ENCODE data around the gene BCL6B. TPM values are rescaled to one million over a fixed set of nuclear protein-coding genes. Genes with fewer than 3 reads are reported as not detected.

Gene BCL6B
- total and polyA plus RNA-seq, 2 experiments from 2014 or later = 3.3 to 4.5 TPM

DNA sequence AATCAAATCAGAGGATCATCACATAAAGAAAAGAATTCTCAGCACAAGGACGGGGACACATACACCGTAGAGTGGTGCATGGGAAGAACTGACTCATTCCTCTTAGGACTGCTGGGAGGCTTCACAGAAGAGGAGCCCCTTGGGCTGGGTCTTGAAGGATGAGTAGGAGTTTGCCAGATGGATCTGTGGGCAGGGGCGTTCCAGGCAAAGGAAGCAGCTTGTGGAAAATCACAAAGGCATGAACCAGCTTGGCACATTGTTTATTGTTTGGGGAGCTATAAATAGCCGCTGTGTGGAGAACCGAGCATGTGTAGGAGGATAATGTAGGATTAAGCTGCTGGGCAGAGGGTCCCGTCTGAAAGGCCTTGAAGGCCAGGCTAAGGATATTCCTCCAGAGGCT, 26.1 kb downstream of the BCL6B start:
- no peak overlapping the region for H3K4me3 ChIP-seq
- no peaks in the 10 kb centered on the region for H4K20me1 ChIP-seq (replicated peaks; ENCODE audit: insufficient read depth)
- no peaks in the 10 kb centered on the region for H3K9me3 Mint-ChIP-seq
- no peak overlapping the region for H3K4me3 Mint-ChIP-seq
- H3F3A ChIP-seq (replicated peaks; ENCODE audit: low read depth) = 0 out of 2 replicates have a peak, but pooled peaks cover 2% of the 10 kb centered on the region
- no peak overlapping the region for H3K27ac ChIP-seq (ENCODE audit: low read depth)
- H3K36me3 ChIP-seq (ENCODE audit: insufficient read depth) = no peaks in the 10 kb centered on the region
- peaks cover 8% of the 10 kb centered on the region; the same call in 1 of the 2 replicates for H3K4me1 ChIP-seq (ENCODE audit: insufficient read depth)
- no peaks in the 10 kb centered on the region for H3K9me2 ChIP-seq (ENCODE audit: insufficient read depth)
- DNase-seq (ENCODE audit: low spot score) (no peak), ATAC-seq (no peak)
- H3K27me3 Mint-ChIP-seq (ENCODE audit: insufficient read depth, low read depth, poor library complexity) = peaks cover 26% of the 10 kb centered on the region
- H3K27ac Mint-ChIP-seq = peak overlapping the region; percentile 3; the same call in 1 of the 2 replicates
- H3K4me1 Mint-ChIP-seq = peaks cover 20% of the 10 kb centered on the region
- no peaks in the 10 kb centered on the region for H3K36me3 Mint-ChIP-seq (ENCODE audit: low read depth)
- TF ChIP-seq JUNB (IDR thresholded peaks at IDR 0.05; ENCODE audit: unreplicated experiment) = no peak
- TF ChIP-seq, protein P1, sequence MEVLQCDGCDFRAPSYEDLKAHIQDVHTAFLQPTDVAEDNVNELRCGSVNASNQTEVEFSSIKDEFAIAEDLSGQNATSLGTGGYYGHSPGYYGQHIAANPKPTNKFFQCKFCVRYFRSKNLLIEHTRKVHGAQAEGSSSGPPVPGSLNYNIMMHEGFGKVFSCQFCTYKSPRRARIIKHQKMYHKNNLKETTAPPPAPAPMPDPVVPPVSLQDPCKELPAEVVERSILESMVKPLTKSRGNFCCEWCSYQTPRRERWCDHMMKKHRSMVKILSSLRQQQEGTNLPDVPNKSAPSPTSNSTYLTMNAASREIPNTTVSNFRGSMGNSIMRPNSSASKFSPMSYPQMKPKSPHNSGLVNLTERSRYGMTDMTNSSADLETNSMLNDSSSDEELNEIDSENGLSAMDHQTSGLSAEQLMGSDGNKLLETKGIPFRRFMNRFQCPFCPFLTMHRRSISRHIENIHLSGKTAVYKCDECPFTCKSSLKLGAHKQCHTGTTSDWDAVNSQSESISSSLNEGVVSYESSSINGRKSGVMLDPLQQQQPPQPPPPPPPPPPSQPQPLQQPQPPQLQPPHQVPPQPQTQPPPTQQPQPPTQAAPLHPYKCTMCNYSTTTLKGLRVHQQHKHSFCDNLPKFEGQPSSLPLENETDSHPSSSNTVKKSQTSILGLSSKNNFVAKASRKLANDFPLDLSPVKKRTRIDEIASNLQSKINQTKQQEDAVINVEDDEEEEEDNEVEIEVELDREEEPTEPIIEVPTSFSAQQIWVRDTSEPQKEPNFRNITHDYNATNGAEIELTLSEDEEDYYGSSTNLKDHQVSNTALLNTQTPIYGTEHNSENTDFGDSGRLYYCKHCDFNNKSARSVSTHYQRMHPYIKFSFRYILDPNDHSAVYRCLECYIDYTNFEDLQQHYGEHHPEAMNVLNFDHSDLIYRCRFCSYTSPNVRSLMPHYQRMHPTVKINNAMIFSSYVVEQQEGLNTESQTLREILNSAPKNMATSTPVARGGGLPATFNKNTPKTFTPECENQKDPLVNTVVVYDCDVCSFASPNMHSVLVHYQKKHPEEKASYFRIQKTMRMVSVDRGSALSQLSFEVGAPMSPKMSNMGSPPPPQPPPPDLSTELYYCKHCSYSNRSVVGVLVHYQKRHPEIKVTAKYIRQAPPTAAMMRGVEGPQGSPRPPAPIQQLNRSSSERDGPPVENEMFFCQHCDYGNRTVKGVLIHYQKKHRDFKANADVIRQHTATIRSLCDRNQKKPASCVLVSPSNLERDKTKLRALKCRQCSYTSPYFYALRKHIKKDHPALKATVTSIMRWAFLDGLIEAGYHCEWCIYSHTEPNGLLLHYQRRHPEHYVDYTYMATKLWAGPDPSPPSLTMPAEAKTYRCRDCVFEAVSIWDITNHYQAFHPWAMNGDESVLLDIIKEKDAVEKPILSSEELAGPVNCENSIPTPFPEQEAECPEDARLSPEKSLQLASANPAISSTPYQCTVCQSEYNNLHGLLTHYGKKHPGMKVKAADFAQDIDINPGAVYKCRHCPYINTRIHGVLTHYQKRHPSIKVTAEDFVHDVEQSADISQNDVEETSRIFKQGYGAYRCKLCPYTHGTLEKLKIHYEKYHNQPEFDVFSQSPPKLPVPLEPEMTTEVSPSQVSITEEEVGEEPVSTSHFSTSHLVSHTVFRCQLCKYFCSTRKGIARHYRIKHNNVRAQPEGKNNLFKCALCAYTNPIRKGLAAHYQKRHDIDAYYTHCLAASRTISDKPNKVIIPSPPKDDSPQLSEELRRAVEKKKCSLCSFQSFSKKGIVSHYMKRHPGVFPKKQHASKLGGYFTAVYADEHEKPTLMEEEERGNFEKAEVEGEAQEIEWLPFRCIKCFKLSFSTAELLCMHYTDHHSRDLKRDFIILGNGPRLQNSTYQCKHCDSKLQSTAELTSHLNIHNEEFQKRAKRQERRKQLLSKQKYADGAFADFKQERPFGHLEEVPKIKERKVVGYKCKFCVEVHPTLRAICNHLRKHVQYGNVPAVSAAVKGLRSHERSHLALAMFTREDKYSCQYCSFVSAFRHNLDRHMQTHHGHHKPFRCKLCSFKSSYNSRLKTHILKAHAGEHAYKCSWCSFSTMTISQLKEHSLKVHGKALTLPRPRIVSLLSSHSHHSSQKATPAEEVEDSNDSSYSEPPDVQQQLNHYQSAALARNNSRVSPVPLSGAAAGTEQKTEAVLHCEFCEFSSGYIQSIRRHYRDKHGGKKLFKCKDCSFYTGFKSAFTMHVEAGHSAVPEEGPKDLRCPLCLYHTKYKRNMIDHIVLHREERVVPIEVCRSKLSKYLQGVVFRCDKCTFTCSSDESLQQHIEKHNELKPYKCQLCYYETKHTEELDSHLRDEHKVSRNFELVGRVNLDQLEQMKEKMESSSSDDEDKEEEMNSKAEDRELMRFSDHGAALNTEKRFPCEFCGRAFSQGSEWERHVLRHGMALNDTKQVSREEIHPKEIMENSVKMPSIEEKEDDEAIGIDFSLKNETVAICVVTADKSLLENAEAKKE (CRISPR knock-in tag; IDR thresholded peaks at IDR 0.05) = no peak
- TF ChIP-seq ZNF114 (CRISPR knock-in tag; IDR thresholded peaks at IDR 0.05) = no peak
- TF ChIP-seq, protein P2, sequence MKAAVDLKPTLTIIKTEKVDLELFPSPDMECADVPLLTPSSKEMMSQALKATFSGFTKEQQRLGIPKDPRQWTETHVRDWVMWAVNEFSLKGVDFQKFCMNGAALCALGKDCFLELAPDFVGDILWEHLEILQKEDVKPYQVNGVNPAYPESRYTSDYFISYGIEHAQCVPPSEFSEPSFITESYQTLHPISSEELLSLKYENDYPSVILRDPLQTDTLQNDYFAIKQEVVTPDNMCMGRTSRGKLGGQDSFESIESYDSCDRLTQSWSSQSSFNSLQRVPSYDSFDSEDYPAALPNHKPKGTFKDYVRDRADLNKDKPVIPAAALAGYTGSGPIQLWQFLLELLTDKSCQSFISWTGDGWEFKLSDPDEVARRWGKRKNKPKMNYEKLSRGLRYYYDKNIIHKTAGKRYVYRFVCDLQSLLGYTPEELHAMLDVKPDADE (IDR thresholded peaks at IDR 0.05) = no peak
- TF ChIP-seq, protein P3, sequence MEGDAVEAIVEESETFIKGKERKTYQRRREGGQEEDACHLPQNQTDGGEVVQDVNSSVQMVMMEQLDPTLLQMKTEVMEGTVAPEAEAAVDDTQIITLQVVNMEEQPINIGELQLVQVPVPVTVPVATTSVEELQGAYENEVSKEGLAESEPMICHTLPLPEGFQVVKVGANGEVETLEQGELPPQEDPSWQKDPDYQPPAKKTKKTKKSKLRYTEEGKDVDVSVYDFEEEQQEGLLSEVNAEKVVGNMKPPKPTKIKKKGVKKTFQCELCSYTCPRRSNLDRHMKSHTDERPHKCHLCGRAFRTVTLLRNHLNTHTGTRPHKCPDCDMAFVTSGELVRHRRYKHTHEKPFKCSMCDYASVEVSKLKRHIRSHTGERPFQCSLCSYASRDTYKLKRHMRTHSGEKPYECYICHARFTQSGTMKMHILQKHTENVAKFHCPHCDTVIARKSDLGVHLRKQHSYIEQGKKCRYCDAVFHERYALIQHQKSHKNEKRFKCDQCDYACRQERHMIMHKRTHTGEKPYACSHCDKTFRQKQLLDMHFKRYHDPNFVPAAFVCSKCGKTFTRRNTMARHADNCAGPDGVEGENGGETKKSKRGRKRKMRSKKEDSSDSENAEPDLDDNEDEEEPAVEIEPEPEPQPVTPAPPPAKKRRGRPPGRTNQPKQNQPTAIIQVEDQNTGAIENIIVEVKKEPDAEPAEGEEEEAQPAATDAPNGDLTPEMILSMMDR (conservative IDR thresholded peaks at IDR 0.05; ENCODE audit: low read depth in 2 of 2) = no peak
- TF ChIP-seq, protein P4, sequence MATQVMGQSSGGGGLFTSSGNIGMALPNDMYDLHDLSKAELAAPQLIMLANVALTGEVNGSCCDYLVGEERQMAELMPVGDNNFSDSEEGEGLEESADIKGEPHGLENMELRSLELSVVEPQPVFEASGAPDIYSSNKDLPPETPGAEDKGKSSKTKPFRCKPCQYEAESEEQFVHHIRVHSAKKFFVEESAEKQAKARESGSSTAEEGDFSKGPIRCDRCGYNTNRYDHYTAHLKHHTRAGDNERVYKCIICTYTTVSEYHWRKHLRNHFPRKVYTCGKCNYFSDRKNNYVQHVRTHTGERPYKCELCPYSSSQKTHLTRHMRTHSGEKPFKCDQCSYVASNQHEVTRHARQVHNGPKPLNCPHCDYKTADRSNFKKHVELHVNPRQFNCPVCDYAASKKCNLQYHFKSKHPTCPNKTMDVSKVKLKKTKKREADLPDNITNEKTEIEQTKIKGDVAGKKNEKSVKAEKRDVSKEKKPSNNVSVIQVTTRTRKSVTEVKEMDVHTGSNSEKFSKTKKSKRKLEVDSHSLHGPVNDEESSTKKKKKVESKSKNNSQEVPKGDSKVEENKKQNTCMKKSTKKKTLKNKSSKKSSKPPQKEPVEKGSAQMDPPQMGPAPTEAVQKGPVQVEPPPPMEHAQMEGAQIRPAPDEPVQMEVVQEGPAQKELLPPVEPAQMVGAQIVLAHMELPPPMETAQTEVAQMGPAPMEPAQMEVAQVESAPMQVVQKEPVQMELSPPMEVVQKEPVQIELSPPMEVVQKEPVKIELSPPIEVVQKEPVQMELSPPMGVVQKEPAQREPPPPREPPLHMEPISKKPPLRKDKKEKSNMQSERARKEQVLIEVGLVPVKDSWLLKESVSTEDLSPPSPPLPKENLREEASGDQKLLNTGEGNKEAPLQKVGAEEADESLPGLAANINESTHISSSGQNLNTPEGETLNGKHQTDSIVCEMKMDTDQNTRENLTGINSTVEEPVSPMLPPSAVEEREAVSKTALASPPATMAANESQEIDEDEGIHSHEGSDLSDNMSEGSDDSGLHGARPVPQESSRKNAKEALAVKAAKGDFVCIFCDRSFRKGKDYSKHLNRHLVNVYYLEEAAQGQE (IDR thresholded peaks at IDR 0.05; ENCODE audit: unreplicated experiment) = no peak
- no peak for TF ChIP-seq ZNF331 (CRISPR knock-in tag; IDR thresholded peaks at IDR 0.05; ENCODE audit: low read depth)
- TF ChIP-seq EZH2phosphoT487 (IDR thresholded peaks at IDR 0.05; ENCODE audit: unreplicated experiment) = no peak
- TF ChIP-seq EZH2 (IDR thresholded peaks at IDR 0.05; ENCODE audit: low read depth, unreplicated experiment) = no peak
- no peak for TF ChIP-seq STAT1 (IDR thresholded peaks at IDR 0.05; ENCODE audit: unreplicated experiment)
- no peak for TF ChIP-seq CREB1 (CRISPR knock-in tag; IDR thresholded peaks at IDR 0.05; ENCODE audit: low read depth)
- no peak for TF ChIP-seq NANOG (IDR thresholded peaks at IDR 0.05; ENCODE audit: borderline replicate concordance)
- TF ChIP-seq POLR2AphosphoS5 (IDR thresholded peaks at IDR 0.05; ENCODE audit: low read depth) = no peak
- H2AFZ ChIP-seq = no peak overlapping the region
- no peak overlapping the region for H3K4me2 ChIP-seq
- no peaks in the 10 kb centered on the region for H3K79me2 ChIP-seq (replicated peaks; ENCODE audit: insufficient read depth)
- peaks cover 37% of the 10 kb centered on the region for H3K27me3 ChIP-seq (ENCODE audit: insufficient read depth)

Data from GM23338 (cell line).